CD4-positive, alpha-beta T cell treated with Interleukin-4 for 1 hour (primary cell): Measurements from ENCODE around the gene FOXL1.

Experiments used
- DNase-seq, 2 donors: peaks; one replicate each; pipeline ENCODE4 v3.0.0-alpha.2; 2020 to 2022

The FOXL1 gene

DNA sequence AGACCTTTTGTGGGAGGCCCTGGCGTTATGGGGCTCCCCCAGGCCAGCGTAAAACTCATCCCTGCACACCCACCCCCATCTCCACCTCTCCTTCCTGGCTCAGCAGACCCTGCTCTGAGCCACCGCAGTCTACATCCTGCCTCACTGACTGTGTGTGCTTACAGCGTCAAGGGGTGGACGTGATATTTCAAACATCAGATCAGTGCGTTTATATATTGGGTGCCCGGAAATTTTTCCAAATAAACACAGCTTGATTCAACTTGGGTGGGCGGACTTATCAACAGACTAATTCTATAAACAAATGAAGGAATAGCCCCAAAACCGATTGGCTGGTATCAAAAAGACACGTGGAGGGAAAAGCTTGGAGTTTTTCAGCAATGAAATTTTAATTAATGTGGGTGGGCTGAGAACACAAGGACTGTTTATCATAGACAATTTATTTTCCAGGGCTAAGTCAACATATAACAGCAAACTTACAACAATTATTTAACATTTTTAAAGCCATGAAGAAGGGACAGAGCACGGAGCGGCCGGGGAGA is at the start of gene FOXL1:
FOXL1 (plus strand) TSS at position 489 of the 539 bp plus-strand sequence. CDS start 175 bp downstream, outside the sequence.
- no peak for DNase-seq

DNA sequence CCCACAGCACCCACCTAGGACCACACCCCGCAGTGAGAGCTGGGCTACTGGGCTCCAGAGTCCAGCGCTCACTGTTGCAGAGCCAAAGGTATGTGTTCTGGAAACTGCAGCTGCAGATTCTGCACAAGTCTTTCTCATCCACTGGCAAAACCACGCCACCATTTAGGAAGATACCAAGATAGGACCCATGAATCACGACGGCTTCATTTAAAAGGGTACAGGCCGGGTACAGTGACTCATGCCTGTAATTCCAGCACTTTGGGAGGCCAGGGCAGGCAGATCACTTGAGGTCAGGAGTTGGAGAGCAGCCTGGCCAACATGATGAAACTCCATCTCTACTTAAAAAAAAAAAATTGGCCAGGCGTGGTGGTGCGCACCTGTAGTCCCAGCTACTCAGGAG is 49.2 kb upstream of the FOXL1 start:
- no peak for DNase-seq

- no peak for DNase-seq
These were observed 47.8 kb upstream of the FOXL1 start for GRCh38 chr16:86530251-86531190.

DNA sequence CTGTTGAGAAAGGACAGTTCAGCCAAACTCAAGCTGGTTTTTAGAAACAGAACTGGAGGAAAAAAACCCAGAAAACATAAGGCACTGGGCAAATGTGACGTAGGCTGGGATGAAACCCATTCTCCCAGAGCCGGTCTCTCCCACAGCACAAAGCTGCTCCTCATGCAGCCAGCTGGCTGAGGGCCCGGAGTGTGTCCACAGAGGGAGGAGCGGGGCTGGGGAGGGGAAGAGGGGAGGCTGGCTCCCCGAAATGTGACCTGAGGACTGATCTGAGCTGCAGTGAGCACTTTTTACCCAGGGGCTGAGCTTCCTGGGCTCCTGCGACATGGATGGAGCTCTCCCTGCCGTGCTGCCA is 47.2 kb upstream of the FOXL1 start:
- DNase-seq: no peak

- DNase-seq: no peak
These were observed 46.5 kb upstream of the FOXL1 start for GRCh38 chr16:86531641-86532525.

DNA sequence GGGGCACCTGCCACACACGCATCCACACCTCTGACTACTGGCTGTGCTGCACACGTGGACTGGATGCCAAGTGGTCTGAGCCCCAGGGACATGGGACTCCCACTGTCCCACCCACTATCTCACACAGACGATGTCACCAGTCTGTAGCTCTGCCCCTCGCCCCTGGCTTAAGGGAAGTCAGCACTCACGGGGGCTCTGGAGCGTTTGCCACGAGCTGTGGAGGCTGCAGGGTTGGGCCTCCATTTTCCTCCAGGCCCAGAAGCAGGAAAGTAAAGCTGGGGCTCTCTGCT is 45.9 kb upstream of the FOXL1 start:
- DNase-seq: no peak

GRCh38 chr16:86533076-86533475 is 45.3 kb upstream of the FOXL1 start:
- no peak for DNase-seq

GRCh38 chr16:86533767-86534351 is 44.5 kb upstream of the FOXL1 start:
- DNase-seq: no peak

DNA sequence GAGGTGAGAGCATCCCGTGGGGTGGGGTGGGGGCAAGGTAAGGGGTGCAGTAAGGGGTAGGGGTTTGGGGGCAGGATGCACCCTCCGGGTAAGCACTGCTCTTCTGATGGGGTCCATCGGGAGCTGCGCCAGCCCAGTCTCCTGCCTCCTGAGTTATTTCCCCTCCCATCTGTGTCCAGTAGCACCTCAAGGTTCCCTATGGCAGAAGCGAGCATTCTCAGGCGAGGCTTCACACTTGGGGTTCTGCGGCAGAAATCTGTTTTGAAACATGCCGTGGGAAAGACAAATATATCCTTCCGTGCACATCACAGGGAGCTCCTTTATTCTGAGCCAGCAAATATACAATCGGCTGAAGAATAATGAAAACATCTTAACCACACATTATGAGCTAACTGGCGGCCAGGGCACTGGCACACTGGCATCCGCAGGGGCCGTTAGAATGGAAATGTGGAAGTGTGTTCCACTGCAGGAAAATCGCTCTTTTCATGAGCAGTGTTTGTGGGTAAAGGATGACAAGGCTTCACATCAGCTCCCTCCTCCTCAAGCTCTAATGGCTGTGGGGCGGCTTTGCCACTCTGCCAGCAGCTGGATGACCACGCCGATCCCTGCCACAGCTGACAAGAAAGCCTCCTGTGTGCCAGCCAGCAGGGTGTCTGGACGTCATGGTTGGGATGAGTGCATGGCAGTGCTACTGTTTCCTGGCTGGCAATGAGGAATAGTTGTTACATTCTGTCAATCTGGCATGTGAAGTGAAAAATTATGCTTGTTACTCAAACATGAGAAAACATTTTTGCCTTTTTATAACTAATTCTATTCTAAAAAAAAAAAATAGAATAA is 43.4 kb upstream of the FOXL1 start:
- DNase-seq: no peak

DNA sequence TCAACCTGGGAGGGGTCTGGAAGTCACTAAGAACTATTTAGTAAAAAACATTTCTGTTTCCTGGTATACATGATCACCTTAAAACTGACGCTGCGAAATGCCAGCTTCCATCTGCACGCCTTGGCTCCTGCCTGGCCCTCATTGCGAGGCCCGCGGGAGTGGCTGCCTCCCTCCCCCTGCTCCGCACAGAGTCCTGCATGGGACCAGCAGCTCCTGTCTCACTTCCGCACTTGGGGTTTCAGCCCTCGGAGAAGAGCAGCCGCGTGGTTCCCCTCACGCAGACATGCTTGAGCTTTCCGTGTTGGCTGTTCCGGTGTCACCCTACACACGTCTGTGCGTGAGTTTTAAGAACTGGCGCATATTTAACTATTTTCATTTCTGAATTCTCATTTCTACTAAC is 41.7 kb upstream of the FOXL1 start:
- no peak for DNase-seq

DNA sequence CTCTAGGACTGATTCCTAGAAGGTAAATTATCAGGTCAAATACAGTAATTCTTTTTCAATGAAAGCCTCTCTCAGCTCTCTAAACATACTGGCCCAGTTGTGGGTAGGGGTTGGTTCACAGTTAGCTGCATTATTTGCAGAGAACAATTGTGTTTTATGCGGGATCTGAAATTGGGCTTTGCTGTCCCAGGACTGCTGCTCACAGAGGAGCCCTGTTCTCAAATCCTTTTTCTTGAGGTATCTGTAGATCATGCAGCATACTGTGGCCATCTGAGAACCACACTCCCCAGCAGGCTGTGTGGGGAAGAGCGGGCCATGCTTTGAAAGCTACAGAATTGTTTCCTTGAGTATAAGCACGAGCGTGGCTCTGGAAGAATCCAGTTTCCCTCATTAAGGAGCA is 40.9 kb upstream of the FOXL1 start:
- DNase-seq: no peak

- no peak for DNase-seq
These were observed 40.1 kb upstream of the FOXL1 start for GRCh38 chr16:86538196-86538780.

- DNase-seq: no peak
These were observed 37.5 kb upstream of the FOXL1 start for GRCh38 chr16:86540894-86541293.

DNA sequence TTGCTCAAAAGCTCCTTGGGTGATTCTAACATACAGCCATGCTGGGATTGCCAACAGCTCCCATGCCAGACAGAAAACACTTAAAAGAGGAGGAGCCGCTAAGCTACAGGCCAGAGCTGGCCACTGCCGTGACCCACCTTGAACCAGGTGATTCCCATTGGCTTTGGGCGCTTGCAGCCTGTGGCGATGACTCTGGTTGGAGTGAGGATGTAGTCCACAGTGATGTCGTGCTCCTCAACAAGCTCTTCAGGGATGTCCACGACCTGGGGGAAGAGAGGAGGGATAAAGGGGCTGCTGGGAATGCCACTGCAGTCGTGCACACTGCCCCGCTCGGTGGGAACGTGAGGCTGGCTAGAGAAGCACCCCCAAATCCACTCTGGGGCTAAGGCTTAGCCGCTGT is 36.8 kb upstream of the FOXL1 start:
- no peak for DNase-seq

GRCh38 chr16:86542756-86543750 is 35.3 kb upstream of the FOXL1 start:
- DNase-seq: no peak

GRCh38 chr16:86545481-86545880 is 32.9 kb upstream of the FOXL1 start:
- DNase-seq: no peak

DNA sequence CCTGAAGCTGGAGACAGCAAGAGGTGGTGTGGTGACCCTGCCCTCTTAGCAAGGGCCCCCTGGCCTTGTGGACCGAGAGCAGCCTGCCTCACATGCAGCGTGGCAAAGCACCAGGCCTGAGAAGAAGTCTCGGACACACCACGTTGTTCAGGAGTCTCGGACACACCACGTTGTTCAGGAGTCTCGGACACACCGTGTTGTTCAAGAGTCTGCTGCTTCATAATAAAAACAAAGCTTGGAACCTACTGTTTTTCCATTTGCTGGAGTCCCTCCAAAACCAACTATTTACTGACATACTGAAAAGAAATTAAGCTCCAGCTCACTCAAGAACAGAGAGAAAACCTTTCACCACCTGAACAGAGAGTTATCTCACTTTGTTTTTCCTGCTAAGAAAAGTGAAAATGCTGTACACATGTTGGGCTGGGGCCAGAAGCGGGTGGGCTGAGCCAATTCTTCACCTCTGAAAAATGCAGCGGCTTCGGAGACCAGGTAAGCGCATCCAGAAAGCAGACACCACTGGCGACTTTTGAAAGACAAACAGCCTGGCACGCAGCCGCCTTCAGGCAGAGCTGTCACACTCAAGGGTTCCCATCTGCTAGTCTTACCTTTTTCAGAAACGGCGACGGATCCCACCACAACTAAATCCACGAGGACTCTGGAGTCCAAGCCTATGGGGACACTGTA is 32.3 kb upstream of the FOXL1 start:
- no peak for DNase-seq

DNA sequence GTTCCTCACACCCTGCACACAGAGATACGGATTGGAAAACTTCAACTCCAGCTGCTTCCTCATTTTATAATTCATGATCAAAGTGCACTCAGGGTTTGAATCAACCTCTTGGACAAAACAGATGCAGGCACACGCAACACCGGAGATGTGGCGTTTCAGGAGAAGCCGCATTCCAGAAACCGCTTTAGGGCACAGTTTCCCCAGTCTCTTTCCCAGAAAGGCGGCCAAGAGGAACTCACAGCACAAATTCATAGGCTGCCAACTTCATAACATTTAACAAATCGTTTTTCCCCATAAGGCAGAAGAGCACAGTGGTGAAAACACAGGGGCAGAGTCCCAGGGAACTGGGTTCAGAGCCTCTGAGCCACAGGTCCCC is 31.7 kb upstream of the FOXL1 start:
- no peak for DNase-seq

DNA sequence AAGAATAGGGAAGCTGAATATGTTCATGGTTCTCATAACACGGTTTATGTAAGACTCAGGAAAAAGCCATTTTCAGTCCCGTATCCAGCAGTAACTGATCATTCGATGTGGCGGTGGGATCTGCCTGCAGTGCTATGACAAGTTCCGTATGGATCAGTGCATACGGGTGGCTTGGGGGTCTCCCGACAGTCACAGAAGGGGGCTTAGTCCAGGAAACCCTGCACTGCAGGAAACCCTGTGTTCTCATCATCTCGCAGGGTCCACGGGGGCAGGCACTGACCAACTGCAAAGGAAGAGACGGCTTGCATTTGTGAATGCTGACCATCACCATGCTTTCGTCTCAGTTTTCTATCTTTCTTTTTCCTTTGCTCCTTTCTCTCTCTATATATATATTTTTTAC is 31.1 kb upstream of the FOXL1 start:
- no peak for DNase-seq
